IPS DF 6.9 (cell line): Measurements from ENCODE around the gene AFDN.

ENCODE experiments used
- DNase-seq: peaks from one replicate; pipeline ENCODE4 v3.0.0-alpha.2; 2013; ENCODE audit warnings: low read depth, low spot score
- H3K27ac ChIP-seq: one replicate; pipeline ENCODE4 v1.5.1; 2013; ENCODE audit warnings: low read length, control low read depth
- H3K27me3 ChIP-seq: 2 replicates; pipeline ENCODE4 v1.6.1; 2013; ENCODE audit warnings: mild to moderate bottlenecking, low read length; ENCODE audit not compliant: control insufficient read depth, insufficient read depth
- H3K36me3 ChIP-seq: 2 replicates; pipeline ENCODE4 v1.6.1; 2013; ENCODE audit warnings: low read length; ENCODE audit not compliant: control insufficient read depth, insufficient read depth
- H3K4me1 ChIP-seq: 2 replicates; pipeline ENCODE4 v1.6.1; 2013; ENCODE audit warnings: low read length; ENCODE audit not compliant: control insufficient read depth, insufficient read depth
- H3K4me3 ChIP-seq: 2 replicates; pipeline ENCODE4 v1.5.1; 2013; ENCODE audit warnings: mild to moderate bottlenecking, low read length
- H3K9me3 ChIP-seq: 2 replicates; pipeline ENCODE4 v1.6.1; 2013; ENCODE audit warnings: low read length, inconsistent platforms; ENCODE audit not compliant: control insufficient read depth, insufficient read depth
- WGBS: extraction: QIAGEN DNeasy Blood & Tissue Kit; methylation state at CpG from one replicate; pipeline ENCODE4 v1.1.7; 2013; ENCODE audit warnings: mixed read lengths, missing lambda C conversion rate; ENCODE audit not compliant: insufficient read length, insufficient coverage; 5-methylcytosine and 5-hydroxymethylcytosine counted together

Gene AFDN

DNA sequence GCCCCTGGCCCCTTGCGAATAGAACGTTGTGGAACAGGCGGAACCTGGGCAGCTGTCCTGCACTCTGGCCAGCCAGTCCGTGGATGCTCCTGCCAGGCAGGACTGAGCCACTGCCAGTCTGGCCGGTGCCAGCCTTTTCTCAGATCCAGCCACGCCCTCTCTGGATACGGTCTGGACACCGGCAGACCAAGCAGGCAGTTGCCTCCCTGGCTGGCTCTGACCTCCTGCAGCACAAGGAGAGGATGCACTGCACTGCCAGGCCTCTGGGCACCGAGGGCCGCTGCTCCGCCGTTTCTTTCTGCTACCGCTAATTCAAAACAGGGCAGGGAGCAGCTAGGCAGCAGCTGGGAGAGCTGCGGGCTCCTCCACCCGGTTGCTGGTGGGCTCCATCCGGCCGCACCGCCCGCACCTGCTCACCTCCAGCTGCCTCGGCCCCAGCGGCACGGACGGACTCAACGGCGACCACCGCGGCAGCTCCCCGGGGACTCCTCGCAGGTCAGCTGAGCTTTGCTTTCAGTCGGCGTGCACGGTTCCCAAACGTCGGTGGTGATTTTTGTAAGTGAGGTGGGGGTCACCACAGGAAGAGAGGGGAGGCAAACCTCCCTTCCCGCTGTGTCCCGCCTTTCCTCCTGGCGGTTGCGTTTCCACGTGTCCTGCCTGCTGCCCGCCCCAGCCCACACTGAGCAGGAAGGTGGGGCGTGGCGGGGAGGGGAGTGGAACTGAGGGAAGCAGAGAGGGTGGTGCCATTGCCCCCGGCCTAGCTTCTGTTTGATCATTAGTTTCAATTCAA, 30.3 kb upstream of the AFDN start:
- H3K36me3 ChIP-seq: no peaks in the 10 kb centered on the region
- no CpG with 5 or more reads among the region's 43 CpGs for WGBS
- H3K4me3 ChIP-seq: no peak overlapping the region
- no peak overlapping the region for H3K27ac ChIP-seq
- H3K9me3 ChIP-seq: no peaks in the 10 kb centered on the region
- H3K27me3 ChIP-seq: no peaks in the 10 kb centered on the region
- peaks cover 2% of the 10 kb centered on the region; the same call in 1 of the 2 replicates for H3K4me1 ChIP-seq
- no peak for DNase-seq

DNA sequence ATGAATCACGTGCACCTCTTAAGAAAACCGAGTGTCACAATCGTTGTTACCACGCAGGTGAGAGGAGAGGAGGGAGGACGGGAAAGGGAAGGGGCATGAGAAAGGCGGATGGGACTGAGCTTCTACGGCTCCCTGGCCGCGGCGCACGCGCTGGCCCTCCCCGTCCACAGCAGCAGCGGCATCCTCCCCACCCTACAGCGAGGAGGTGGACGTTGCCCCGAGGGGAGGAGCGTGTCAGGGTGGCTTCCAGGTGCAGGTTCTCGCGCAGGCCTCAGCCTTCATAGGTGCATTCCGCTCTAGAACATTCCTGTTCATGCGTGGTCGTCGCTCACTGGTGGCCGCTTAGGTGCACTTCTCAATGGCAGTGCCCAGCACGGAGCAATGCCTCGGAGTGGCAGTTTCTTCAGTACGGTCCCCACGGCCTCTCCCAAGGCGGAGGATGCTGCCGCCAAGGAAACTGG, 29.7 kb upstream of the AFDN start:
- Histone ChIP-seq H3K4me3 (no peak overlapping the region), H3K36me3 (no peaks in the 10 kb centered on the region), H3K9me3 (no peaks in the 10 kb centered on the region), H3K4me1 (peaks cover 2% of the 10 kb centered on the region; the same call in 1 of the 2 replicates), H3K27ac (no peak overlapping the region), H3K27me3 (no peaks in the 10 kb centered on the region)
- no peak for DNase-seq
- WGBS: no CpG with 5 or more reads among the region's 31 CpGs

DNA sequence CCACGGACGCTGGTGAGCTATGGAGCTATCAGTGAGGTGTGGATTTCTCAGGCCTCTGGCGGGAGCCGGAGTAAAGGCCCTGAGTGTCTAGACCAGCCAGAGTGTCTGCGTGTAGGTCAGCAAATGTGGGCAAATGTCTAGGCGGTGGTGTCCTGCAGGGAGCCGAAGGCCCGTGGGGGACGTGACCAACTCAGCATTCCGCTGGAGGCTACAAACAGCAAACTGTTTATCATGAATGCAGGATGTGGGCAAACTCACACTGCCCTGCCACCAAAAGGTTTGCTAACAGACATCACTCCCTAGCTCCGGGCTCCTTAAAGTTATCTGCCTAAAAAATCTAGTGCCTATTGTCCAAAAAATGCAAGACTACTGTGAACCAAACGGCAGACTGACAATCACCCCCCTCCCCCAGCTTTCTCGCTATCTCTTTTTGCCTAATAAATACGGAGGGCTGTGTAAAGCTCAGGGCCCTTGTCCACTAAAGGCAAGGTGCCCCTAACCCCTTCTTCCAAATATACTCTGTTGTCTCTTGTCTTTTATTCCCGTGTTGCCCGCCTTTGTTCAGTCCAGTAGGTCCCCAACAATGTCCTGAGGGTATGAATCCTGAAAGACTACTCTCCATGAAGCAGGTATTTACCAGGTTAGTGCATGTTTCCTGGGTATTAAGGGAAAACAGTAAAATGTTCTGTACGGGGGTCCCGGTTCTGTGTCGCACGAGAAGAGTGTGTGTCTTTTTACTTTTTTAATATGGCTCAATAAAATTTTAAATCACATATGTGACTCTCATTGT, 29.0 kb upstream of the AFDN start:
- Histone ChIP-seq H3K36me3 (no peaks in the 10 kb centered on the region), H3K27ac (no peak overlapping the region), H3K4me3 (no peak overlapping the region), H3K27me3 (no peaks in the 10 kb centered on the region), H3K4me1 (peaks cover 2% of the 10 kb centered on the region; the same call in 1 of the 2 replicates), H3K9me3 (no peaks in the 10 kb centered on the region)
- WGBS: no CpG with 5 or more reads among the region's 20 CpGs
- DNase-seq: no peak

DNA sequence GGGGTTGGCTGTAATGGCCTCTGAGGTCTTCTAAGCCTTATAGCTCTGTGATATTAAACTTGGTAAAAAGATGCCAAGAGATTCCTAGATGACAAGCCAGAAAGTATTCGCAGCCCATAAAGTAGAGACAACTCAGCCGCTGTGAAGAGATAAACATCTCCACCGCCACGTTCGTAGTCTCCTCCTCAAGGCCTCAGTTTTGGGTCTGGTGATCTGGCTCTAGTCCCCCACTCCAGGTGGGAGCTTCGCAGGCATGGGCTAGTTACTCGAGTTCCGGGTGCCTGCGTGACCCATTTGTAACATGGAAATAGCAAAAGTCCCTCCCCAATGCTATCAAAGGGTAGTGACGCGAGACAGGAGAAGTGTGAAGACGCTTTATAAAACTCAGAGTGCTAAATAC, 28.3 kb upstream of the AFDN start:
- no peaks in the 10 kb centered on the region for H3K36me3 ChIP-seq
- no peak overlapping the region for H3K4me3 ChIP-seq
- no peaks in the 10 kb centered on the region for H3K27me3 ChIP-seq
- DNase-seq: no peak
- H3K9me3 ChIP-seq: no peaks in the 10 kb centered on the region
- WGBS: no CpG with 5 or more reads among the region's 12 CpGs
- H3K4me1 ChIP-seq: peaks cover 2% of the 10 kb centered on the region; the same call in 1 of the 2 replicates
- H3K27ac ChIP-seq: no peak overlapping the region

DNA sequence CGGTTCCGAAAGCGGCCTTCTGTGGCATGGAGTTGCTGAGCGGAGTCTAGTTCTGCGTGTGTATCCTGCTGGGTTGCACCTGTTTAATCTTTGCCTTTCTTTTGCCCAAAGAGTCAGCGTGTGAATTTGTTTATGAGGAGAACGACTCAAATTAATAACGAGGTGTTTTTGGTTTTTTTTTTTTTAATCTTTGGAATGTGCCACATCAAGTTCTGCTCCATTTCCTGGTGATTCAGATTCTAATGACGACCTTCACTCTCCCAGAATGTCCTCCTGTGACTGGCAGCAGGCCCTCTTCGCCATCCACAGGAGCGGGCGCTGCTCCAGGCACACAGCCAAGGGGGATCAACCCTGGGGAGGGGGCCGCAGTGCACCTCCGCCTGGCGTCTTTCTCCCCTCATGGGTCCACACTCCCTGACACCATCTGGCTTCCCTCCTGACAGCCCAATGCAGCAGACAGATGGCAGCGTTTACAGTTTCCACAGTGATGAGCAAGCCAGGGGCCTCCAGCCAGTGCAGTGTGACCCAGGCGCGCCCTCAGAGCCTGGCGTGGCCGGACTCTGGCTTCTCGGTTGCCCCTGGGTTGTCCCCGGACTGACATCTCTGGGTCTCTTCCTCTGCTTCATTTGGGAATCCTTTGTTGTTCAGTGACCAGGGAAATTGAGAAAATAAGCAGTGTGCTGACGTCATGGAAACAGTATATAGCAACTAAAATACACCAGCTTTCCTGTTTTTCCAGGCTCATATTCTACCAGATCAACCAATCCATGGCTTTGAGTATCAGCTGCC, 27.5 kb upstream of the AFDN start:
- H3K27me3 ChIP-seq: no peaks in the 10 kb centered on the region
- no peak for DNase-seq
- no CpG with 5 or more reads among the region's 23 CpGs for WGBS
- no peaks in the 10 kb centered on the region for H3K9me3 ChIP-seq
- no peaks in the 10 kb centered on the region for H3K36me3 ChIP-seq
- no peak overlapping the region for H3K27ac ChIP-seq
- peaks cover 2% of the 10 kb centered on the region; the same call in 1 of the 2 replicates for H3K4me1 ChIP-seq
- H3K4me3 ChIP-seq: no peak overlapping the region

DNA sequence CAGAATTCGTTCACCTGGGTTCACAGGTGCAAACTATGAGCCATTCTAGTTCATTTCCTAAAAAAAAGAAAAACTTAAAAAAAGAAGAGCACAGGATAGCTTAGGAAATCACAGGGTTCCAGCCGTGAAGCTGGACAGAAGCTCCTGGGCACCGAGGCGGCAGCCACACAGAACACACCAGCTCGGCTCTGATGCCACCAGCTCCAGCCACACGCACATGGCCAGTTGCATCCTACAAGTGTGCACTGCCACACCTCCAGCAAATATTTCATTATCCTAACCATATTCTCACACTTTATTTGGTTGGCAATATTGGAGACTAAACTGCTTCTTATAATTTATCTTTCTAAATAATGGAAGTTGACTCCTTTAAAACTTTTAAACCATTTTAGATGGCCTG, 26.2 kb upstream of the AFDN start:
- no peaks in the 10 kb centered on the region; the same call in 1 of the 2 replicates for H3K36me3 ChIP-seq
- no peaks in the 10 kb centered on the region for H3K9me3 ChIP-seq
- DNase-seq: no peak
- peaks cover 2% of the 10 kb centered on the region; the same call in 1 of the 2 replicates for H3K4me1 ChIP-seq
- H3K27me3 ChIP-seq: no peaks in the 10 kb centered on the region
- no peak overlapping the region for H3K27ac ChIP-seq
- no peak overlapping the region for H3K4me3 ChIP-seq
- no CpG with 5 or more reads among the region's 6 CpGs for WGBS

DNA sequence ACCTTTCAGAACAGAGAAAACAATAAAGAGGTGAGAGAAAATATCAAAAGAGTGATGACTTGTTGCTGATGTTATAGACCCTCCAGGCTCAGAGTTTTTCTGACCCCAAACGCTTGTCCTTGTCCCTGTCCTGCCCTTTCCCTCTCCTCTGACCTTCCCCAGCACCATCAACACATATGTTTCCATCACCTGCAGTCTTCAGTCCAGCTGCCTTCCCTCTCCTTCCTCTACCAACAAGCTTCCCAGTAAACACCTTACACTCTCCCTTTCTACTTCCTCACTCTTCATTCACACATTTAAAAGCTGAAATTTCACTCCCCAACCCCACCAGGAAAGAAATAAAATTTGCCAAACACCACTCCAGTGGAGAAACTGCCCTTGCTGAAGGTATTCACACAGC, 25.4 kb upstream of the AFDN start:
- Histone ChIP-seq H3K4me1 (peaks cover 2% of the 10 kb centered on the region; the same call in 1 of the 2 replicates), H3K4me3 (no peak overlapping the region)

DNA sequence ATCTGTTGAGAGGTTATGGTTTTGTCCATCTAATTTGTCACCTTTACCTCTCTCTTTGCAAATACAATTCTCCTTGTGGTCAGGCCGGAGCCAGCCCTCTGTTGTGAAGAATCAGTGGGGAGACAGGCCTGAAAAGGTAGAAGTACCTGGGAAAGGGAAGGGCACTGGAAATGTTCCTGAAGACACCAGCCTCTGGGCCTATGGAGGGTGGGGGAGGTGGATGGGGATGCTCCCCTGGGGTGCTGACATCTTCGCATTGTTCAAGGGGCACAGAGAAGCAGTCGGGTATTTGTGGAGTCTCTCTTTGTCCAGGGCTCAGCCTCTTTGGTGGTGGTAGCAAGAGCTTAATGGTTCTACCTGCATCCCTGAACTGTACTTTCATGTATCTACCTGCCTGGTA, 24.4 kb upstream of the AFDN start:
- no peak for DNase-seq
- H3K4me1 ChIP-seq: peaks cover 2% of the 10 kb centered on the region; the same call in 1 of the 2 replicates
- no peak overlapping the region for H3K4me3 ChIP-seq
- H3K27ac ChIP-seq: no peak overlapping the region
- H3K36me3 ChIP-seq: no peaks in the 10 kb centered on the region; the same call in 1 of the 2 replicates
- WGBS: no CpG with 5 or more reads among the region's 3 CpGs
- H3K27me3 ChIP-seq: no peaks in the 10 kb centered on the region
- no peaks in the 10 kb centered on the region for H3K9me3 ChIP-seq

More for the DNA sequence above, 25.4 kb upstream of the AFDN start:
- Histone ChIP-seq H3K27me3 (no peaks in the 10 kb centered on the region), H3K36me3 (no peaks in the 10 kb centered on the region; the same call in 1 of the 2 replicates), H3K9me3 (no peaks in the 10 kb centered on the region), H3K27ac (no peak overlapping the region)
- WGBS: no CpG with 5 or more reads among the region's 1 CpG
- no peak for DNase-seq

DNA sequence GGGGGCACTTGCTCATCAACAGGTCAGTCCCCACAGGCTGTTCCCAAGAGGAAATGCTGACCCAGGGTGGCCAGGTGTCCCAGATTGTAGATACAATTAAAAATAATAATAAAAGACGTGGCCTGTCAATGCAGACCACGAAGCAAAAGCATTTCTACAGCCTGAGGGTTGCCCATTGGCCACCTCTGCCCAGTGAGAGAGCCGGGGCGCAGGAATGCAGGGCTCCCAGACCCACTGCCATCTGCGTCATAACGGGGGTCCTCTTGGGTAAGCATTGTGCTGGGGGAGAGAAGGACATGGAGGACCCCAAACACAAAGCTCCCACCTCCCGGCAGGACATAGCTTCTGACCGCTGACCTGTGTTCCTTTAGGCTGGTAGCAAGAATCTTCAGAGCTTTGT, 22.9 kb upstream of the AFDN start:
- H3K9me3 ChIP-seq: no peaks in the 10 kb centered on the region
- no peak for DNase-seq
- H3K36me3 ChIP-seq: no peaks in the 10 kb centered on the region; the same call in 1 of the 2 replicates
- no peaks in the 10 kb centered on the region for H3K27me3 ChIP-seq
- no peak overlapping the region for H3K27ac ChIP-seq
- no CpG with 5 or more reads among the region's 8 CpGs for WGBS
- H3K4me1 ChIP-seq: peaks cover 2% of the 10 kb centered on the region; the same call in 1 of the 2 replicates
- no peak overlapping the region for H3K4me3 ChIP-seq
